ENCODE measurements around the gene SLC22A16.

DNA sequence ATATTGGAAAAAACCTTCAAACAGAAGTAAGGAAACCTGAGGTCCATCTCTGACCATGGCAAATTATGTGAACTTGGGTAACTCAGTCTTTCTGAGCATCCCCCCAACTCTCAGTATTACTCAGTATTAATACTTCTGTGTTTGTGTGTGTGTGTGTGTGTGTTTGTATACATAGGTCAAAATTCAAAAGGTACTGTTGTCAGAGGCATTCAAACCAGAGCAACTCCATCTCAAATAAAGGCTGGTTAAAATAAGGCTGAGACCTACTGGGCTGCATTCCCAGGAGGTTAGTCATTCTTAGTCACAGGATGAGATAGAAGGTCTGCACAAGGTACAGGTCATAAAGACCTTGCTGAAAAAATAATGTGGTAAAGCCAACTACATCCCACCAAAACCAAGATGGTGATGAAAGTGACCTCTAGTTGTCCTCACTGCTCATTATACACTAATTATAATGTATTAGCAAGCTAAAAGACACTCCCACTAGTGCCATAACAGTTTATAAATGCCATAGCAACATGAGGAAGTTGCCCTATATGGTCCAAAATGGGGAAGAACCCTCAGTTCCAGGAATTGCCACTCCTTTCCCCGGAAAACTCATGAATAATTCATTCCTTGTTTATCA, 33.3 kb upstream of the SLC22A16 start:
- TF ChIP-seq, protein P1, sequence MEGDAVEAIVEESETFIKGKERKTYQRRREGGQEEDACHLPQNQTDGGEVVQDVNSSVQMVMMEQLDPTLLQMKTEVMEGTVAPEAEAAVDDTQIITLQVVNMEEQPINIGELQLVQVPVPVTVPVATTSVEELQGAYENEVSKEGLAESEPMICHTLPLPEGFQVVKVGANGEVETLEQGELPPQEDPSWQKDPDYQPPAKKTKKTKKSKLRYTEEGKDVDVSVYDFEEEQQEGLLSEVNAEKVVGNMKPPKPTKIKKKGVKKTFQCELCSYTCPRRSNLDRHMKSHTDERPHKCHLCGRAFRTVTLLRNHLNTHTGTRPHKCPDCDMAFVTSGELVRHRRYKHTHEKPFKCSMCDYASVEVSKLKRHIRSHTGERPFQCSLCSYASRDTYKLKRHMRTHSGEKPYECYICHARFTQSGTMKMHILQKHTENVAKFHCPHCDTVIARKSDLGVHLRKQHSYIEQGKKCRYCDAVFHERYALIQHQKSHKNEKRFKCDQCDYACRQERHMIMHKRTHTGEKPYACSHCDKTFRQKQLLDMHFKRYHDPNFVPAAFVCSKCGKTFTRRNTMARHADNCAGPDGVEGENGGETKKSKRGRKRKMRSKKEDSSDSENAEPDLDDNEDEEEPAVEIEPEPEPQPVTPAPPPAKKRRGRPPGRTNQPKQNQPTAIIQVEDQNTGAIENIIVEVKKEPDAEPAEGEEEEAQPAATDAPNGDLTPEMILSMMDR (IDR thresholded peaks at IDR 0.05) = no peak
- TF ChIP-seq POLR2AphosphoS5 (IDR thresholded peaks at IDR 0.05) (no peak), POLR2A (IDR thresholded peaks at IDR 0.05) (no peak)
